MM.1S (cell line): Measurements from ENCODE around the gene BCL11B.
"Not testable (repeated sequence)": the region's sequence is repeated elsewhere in the genome, so short reads cannot be mapped to it uniquely, and the experiment has no call there.

Experiments used
- DNase-seq: peaks from one replicate; pipeline ENCODE4 v3.0.0-alpha.2; 2015
- H2AFZ ChIP-seq: fragments of 300-600 bp; sonication (generic); 2 replicates; pipeline ENCODE4 v1.6.0; 2016; ENCODE audit warnings: antibody characterized with exemption, low read length
- H3F3A ChIP-seq: fragments of 300-600 bp; sonication (generic); 2 replicates; pipeline ENCODE4 v1.6.1; 2016; ENCODE audit warnings: mild to moderate bottlenecking, antibody characterized with exemption, low read length, moderate library complexity, mixed read lengths; ENCODE audit not compliant: insufficient read depth
- H3K27ac ChIP-seq: fragments of 300-600 bp; sonication (generic); 2 replicates; pipeline ENCODE4 v1.5.1; 2016; ENCODE audit warnings: mild to moderate bottlenecking, low read length
- H3K27me3 ChIP-seq: fragments of 300-600 bp; sonication (generic); replicated peaks from 2 replicates; pipeline ENCODE4 v1.6.0; 2016; ENCODE audit warnings: low read length; ENCODE audit not compliant: insufficient read depth
- H3K36me3 ChIP-seq: fragments of 300-600 bp; sonication (generic); replicated peaks from 2 replicates; pipeline ENCODE4 v1.6.1; 2016; ENCODE audit warnings: mild to moderate bottlenecking, low read length, mixed read lengths; ENCODE audit not compliant: insufficient read depth
- H3K4me1 ChIP-seq: fragments of 300-600 bp; sonication (generic); 2 replicates; pipeline ENCODE4 v1.6.1; 2016; ENCODE audit warnings: low read length, mixed read lengths
- H3K4me2 ChIP-seq: fragments of 300-600 bp; sonication (generic); 2 replicates; pipeline ENCODE4 v1.6.0; 2016; ENCODE audit warnings: low read depth, low read length
- H3K4me3 ChIP-seq: fragments of 300-600 bp; sonication (generic); 2 replicates; pipeline ENCODE4 v1.5.1; 2016; ENCODE audit warnings: low read length, mixed read lengths
- H3K79me2 ChIP-seq: fragments of 300-600 bp; sonication (generic); 2 replicates; pipeline ENCODE4 v1.6.1; 2016; ENCODE audit warnings: mixed run types, low read length, mixed read lengths
- H3K9ac ChIP-seq: fragments of 300-600 bp; sonication (generic); 2 replicates; pipeline ENCODE4 v1.6.1; 2016; ENCODE audit warnings: low read length, mixed read lengths
- H3K9me2 ChIP-seq: fragments of 300-600 bp; sonication (generic); replicated peaks from 2 replicates; pipeline ENCODE4 v1.6.1; 2016; ENCODE audit warnings: mild to moderate bottlenecking, low read length, mixed read lengths; ENCODE audit not compliant: insufficient read depth
- H3K9me3 ChIP-seq: fragments of 300-600 bp; sonication (generic); replicated peaks from 2 replicates; pipeline ENCODE4 v1.6.1; 2016; ENCODE audit warnings: mild to moderate bottlenecking, low read length, mixed read lengths; ENCODE audit not compliant: insufficient read depth
- H4K20me1 ChIP-seq: fragments of 300-600 bp; sonication (generic); 2 replicates; pipeline ENCODE4 v1.6.1; 2016; ENCODE audit warnings: mild to moderate bottlenecking, low read length, moderate library complexity, mixed read lengths; ENCODE audit not compliant: insufficient read depth
- CTCF ChIP-seq: fragments of 300-600 bp; sonication (generic); IDR thresholded peaks from 2 replicates; pipeline ENCODE4 v1.5.1; 2016; ENCODE audit warnings: antibody characterized with exemption, low read length, mixed read lengths
- EZH2 ChIP-seq: fragments of 300-600 bp; sonication (generic); optimal IDR thresholded peaks from 2 replicates; pipeline ENCODE3; 2017; ENCODE audit warnings: low read depth, mild to moderate bottlenecking, antibody characterized with exemption, low read length, mixed read lengths
- EZH2phosphoT487 ChIP-seq: fragments of 300-600 bp; sonication (generic); IDR thresholded peaks from 2 replicates; pipeline ENCODE4 v1.6.1; 2018; ENCODE audit warnings: antibody characterized with exemption, low read length

The BCL11B gene

DNA sequence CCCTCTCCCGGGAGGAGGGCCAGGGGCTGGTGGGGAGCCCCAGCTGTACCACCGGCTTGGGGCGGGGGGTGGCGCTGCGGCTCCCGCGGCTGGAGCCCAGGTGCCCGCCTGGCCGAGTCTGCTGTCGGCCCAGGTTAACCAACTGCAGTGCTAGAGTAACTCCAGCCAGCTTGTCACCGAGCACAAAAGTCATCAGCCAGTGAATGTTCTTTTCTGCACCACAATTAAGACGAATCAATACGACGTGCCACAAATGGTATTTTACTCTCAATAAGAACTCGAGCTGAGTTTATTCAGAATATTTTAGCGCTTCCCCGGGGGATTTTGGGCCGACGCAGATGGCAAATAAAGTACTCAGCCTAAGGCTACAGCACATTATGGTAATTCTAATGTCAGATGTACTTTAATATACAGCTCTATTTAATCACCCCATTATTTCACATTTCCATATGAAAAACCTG is 83.2 kb downstream of the BCL11B start:
- Histone ChIP-seq H3K4me1 (no peaks in the 10 kb centered on the region), H2AFZ (no peak overlapping the region), H3K27me3 (no peaks in the 10 kb centered on the region), H3K9ac (no peak overlapping the region), H3K9me3 (no peaks in the 10 kb centered on the region), H3F3A (no peaks in the 10 kb centered on the region), H3K4me3 (no peak overlapping the region), H3K36me3 (no peaks in the 10 kb centered on the region), H3K9me2 (no peaks in the 10 kb centered on the region), H3K27ac (no peak overlapping the region), H3K79me2 (no peaks in the 10 kb centered on the region), H4K20me1 (no peaks in the 10 kb centered on the region), H3K4me2 (no peak overlapping the region)
- no peak for DNase-seq
- no peak for TF ChIP-seq EZH2
- TF ChIP-seq EZH2phosphoT487: no peak
- TF ChIP-seq CTCF: no peak

GRCh38 chr14:99187858-99188257 is 84.1 kb downstream of the BCL11B start:
- H3K4me2 ChIP-seq: no peak overlapping the region

GRCh38 chr14:99186956-99187690 is 84.9 kb downstream of the BCL11B start:
- Histone ChIP-seq H3K27ac (no peak overlapping the region), H3K79me2 (no peaks in the 10 kb centered on the region), H3K4me1 (no peaks in the 10 kb centered on the region), H3K9me3 (no peaks in the 10 kb centered on the region), H3K4me3 (no peak overlapping the region), H4K20me1 (no peaks in the 10 kb centered on the region), H3K36me3 (no peaks in the 10 kb centered on the region), H3K4me2 (no peak overlapping the region), H3K9me2 (no peaks in the 10 kb centered on the region), H3F3A (no peaks in the 10 kb centered on the region), H3K27me3 (no peaks in the 10 kb centered on the region), H2AFZ (no peak overlapping the region), H3K9ac (no peak overlapping the region)
- TF ChIP-seq CTCF (no peak), EZH2 (no peak), EZH2phosphoT487 (no peak)
- no peak for DNase-seq

More at GRCh38 chr14:99187858-99188257, 84.1 kb downstream of the BCL11B start:
- no peaks in the 10 kb centered on the region for H3K79me2 ChIP-seq
- H3K36me3 ChIP-seq: no peaks in the 10 kb centered on the region
- no peaks in the 10 kb centered on the region for H3K27me3 ChIP-seq
- no peak for TF ChIP-seq CTCF
- TF ChIP-seq EZH2phosphoT487: no peak
- no peak for TF ChIP-seq EZH2
- H3K4me1 ChIP-seq: no peaks in the 10 kb centered on the region
- H2AFZ ChIP-seq: no peak overlapping the region
- H3K9me2 ChIP-seq: no peaks in the 10 kb centered on the region
- no peaks in the 10 kb centered on the region for H3K9me3 ChIP-seq
- H3F3A ChIP-seq: no peaks in the 10 kb centered on the region
- no peak overlapping the region for H3K9ac ChIP-seq
- no peak overlapping the region for H3K27ac ChIP-seq
- no peaks in the 10 kb centered on the region for H4K20me1 ChIP-seq
- no peak for DNase-seq
- no peak overlapping the region for H3K4me3 ChIP-seq

DNA sequence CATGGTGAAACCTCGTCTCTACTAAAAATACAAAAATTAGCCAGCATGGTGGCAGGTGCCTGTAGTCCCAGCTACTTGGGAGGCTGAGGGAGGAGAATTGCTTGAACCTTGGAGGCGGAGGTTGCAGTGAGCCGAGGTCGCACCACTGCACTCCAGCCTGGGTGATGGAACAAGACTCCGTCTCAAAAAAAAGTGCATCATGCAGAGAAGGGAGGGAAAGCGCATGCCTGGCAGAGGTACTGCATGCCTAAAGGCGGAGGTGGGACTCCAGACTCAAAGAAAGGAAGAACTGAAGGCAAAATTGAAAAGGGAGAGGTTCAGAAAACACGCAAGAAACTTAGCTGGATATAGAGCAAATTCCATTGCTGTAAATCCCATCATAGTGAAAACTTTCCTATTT is 85.7 kb downstream of the BCL11B start:
- H3K36me3 ChIP-seq, H3K27ac ChIP-seq, H3K4me1 ChIP-seq, H3F3A ChIP-seq, H3K4me3 ChIP-seq, H3K79me2 ChIP-seq, H2AFZ ChIP-seq, H4K20me1 ChIP-seq, H3K9me2 ChIP-seq, H3K27me3 ChIP-seq, H3K4me2 ChIP-seq, H3K9ac ChIP-seq, DNase-seq, H3K9me3 ChIP-seq: not testable (repeated sequence)
